Endodermal cell (in vitro differentiated cells): ENCODE measurements around the gene ITLN1. TPM values are rescaled to one million over a fixed set of nuclear protein-coding genes. Genes with fewer than 3 reads are reported as not detected.

ENCODE experiments used
- DNase-seq: peaks from one replicate; pipeline ENCODE4 v3.0.0-alpha.2; 2017
- H3K27ac ChIP-seq: 2 replicates; pipeline ENCODE4 v1.5.1; 2013; ENCODE audit warnings: mild to moderate bottlenecking, low read depth, low read length, moderate library complexity
- H3K27me3 ChIP-seq: 2 replicates; pipeline ENCODE4 v1.6.1; 2013; ENCODE audit warnings: mild to moderate bottlenecking, low read length, moderate library complexity; ENCODE audit not compliant: insufficient read depth, control insufficient read depth, poor library complexity, severe bottlenecking
- H3K36me3 ChIP-seq: 2 replicates; pipeline ENCODE4 v1.7.0; 2013; ENCODE audit warnings: mild to moderate bottlenecking, low read length, moderate library complexity; ENCODE audit not compliant: control insufficient read depth, insufficient read depth
- H3K4me1 ChIP-seq: one replicate; pipeline ENCODE4 v1.7.0; 2013; ENCODE audit warnings: low read length; ENCODE audit not compliant: control insufficient read depth, insufficient read depth
- H3K4me3 ChIP-seq: 2 replicates; pipeline ENCODE4 v1.5.1; 2013; ENCODE audit warnings: mild to moderate bottlenecking, low read length, moderate library complexity
- H3K9ac ChIP-seq: 2 replicates; pipeline ENCODE4 v1.6.1; 2013; ENCODE audit warnings: mild to moderate bottlenecking, low read length, moderate library complexity; ENCODE audit not compliant: poor library complexity, severe bottlenecking; ENCODE audit errors: extremely low read depth
- H3K9me3 ChIP-seq: 2 replicates; pipeline ENCODE4 v1.6.1; 2013; ENCODE audit warnings: mild to moderate bottlenecking, low read length, moderate library complexity; ENCODE audit not compliant: control insufficient read depth
- H3K27ac Mint-ChIP-seq: 2 replicates; pipeline ENCODE4 v1.8.0; 2020; ENCODE audit warnings: mixed read lengths
- H3K27me3 Mint-ChIP-seq: 2 replicates; pipeline ENCODE4 v1.8.0; 2021; ENCODE audit warnings: mild to moderate bottlenecking, mixed read lengths; ENCODE audit not compliant: insufficient read depth
- H3K36me3 Mint-ChIP-seq: 2 replicates; pipeline ENCODE4 v1.8.0; 2020; ENCODE audit warnings: low read depth, mixed read lengths
- H3K4me1 Mint-ChIP-seq: 2 replicates; pipeline ENCODE4 v1.8.0; 2020; ENCODE audit warnings: mixed read lengths
- H3K4me3 Mint-ChIP-seq: 2 replicates; pipeline ENCODE4 v1.8.0; 2020; ENCODE audit warnings: mild to moderate bottlenecking, moderate library complexity, mixed read lengths
- H3K9me3 Mint-ChIP-seq: 2 replicates; pipeline ENCODE4 v1.8.0; 2020; ENCODE audit warnings: mild to moderate bottlenecking, mixed read lengths
- CTCF ChIP-seq: fragments of 200-600 bp; sonication (generic); conservative IDR thresholded peaks from 2 replicates; pipeline ENCODE4 v1.5.0; 2021; ENCODE audit warnings: antibody characterized with exemption, mild to moderate bottlenecking
- WGBS, 2 experiments: methylation state at CpG; one replicate each; pipeline versions ENCODE4 v1.1.5 to v1.1.7; 2013; ENCODE audit warnings: missing lambda C conversion rate in 2 of 2, mixed read lengths in 1 of 2; ENCODE audit not compliant: insufficient coverage in 1 of 2, insufficient read length in 1 of 2; 5-methylcytosine and 5-hydroxymethylcytosine counted together
- total RNA-seq, 2 donors: library from RNA; stranded (reverse); fragmentation: NEBNext Ultra II Directional in 1 of 2; extraction: Animal tissue kit (Norgen Biotek cat#: 25700) in 1 of 2; gene quantifications; 2 replicates in 1 of 2; 3 replicates in 1 of 2; pipeline ENCODE4 v1.2.1, GENCODE V29; 2021

ITLN1 gene
- total RNA-seq, 2 donors from 2014 or later = 0.22 to 0.51 TPM

DNA sequence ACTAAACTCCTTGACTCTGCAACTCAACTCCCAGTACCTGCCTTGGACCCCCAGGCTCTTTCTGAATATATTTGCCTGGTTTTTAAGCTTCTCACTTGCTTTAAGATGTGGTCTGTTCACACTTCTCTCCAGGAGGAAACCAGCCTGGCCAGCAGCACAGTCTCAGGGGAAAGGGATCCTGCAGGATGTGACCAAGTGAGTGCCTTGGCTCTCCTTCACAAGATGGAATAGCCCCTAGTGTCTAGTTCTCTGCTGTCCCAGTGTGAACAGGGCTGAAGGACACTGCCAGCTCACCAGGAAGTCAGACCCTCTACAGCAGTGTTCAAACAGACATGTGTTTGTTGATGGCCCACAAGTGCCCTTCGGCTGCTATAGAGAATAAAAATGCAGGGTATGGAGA, 55.2 kb downstream of the ITLN1 start:
- Mint-ChIP-seq H3K27me3 (peaks cover 5% of the 10 kb centered on the region), H3K36me3 (no peaks in the 10 kb centered on the region), H3K9me3 (no peaks in the 10 kb centered on the region), H3K4me3 (no peak overlapping the region), H3K4me1 (peaks cover 8% of the 10 kb centered on the region), H3K27ac (no peak overlapping the region)
- H3K27me3 ChIP-seq = no peaks in the 10 kb centered on the region
- no peak overlapping the region for H3K27ac ChIP-seq
- H3K9ac ChIP-seq = no peak overlapping the region
- no peak for TF ChIP-seq CTCF
- no peaks in the 10 kb centered on the region for H3K9me3 ChIP-seq
- no peak for DNase-seq
- no peak overlapping the region for H3K4me3 ChIP-seq
- no peaks in the 10 kb centered on the region for H3K4me1 ChIP-seq
- H3K36me3 ChIP-seq = no peaks in the 10 kb centered on the region
- WGBS, 2 experiments = 92 to 100% methylated on average over 1 of the region's 1 CpG

DNA sequence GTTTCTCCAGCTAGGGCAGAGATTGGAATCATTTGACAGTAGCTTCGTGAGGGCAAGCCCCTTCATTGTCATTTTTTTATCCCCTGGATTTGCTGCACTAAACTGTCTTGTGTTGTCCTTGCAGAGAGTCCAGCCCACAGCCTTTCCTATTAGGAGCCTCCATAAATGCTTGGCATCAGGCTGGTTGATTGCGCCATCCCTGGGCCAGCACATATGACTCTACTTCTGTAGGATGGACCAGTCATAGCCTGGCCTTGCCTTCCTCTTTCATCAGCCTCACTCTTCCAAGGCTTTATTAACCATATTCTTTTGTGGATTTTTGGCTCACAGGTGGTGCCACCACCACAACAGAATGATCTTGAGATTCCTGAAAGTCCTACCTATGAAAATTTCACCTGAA, 57.6 kb downstream of the ITLN1 start:
- TF ChIP-seq CTCF = no peak
- Histone ChIP-seq H3K27me3 (no peaks in the 10 kb centered on the region), H3K36me3 (no peaks in the 10 kb centered on the region), H3K27ac (no peak overlapping the region), H3K9ac (no peak overlapping the region), H3K4me3 (no peak overlapping the region), H3K4me1 (no peaks in the 10 kb centered on the region), H3K9me3 (no peaks in the 10 kb centered on the region)
- H3K4me3 Mint-ChIP-seq = no peak overlapping the region
- no peak overlapping the region for H3K27ac Mint-ChIP-seq
- H3K27me3 Mint-ChIP-seq = peaks cover 5% of the 10 kb centered on the region
- no peaks in the 10 kb centered on the region for H3K36me3 Mint-ChIP-seq
- no peaks in the 10 kb centered on the region for H3K9me3 Mint-ChIP-seq
- WGBS, 2 experiments = 90 to 92% methylated on average over 1 to 2 of the region's 2 CpGs
- DNase-seq = no peak
- H3K4me1 Mint-ChIP-seq = no peaks in the 10 kb centered on the region

GRCh38 chr1:160826546-160826945, 58.4 kb downstream of the ITLN1 start:
- H3K27ac Mint-ChIP-seq = no peak overlapping the region
- Histone ChIP-seq H3K4me1 (no peaks in the 10 kb centered on the region), H3K9me3 (no peaks in the 10 kb centered on the region), H3K9ac (no peak overlapping the region), H3K4me3 (no peak overlapping the region), H3K27me3 (no peaks in the 10 kb centered on the region), H3K27ac (no peak overlapping the region), H3K36me3 (no peaks in the 10 kb centered on the region)
- peaks cover 5% of the 10 kb centered on the region for H3K27me3 Mint-ChIP-seq
- no peaks in the 10 kb centered on the region for H3K4me1 Mint-ChIP-seq
- DNase-seq = no peak
- no peak for TF ChIP-seq CTCF
- no peak overlapping the region for H3K4me3 Mint-ChIP-seq
- H3K9me3 Mint-ChIP-seq = no peaks in the 10 kb centered on the region
- H3K36me3 Mint-ChIP-seq = no peaks in the 10 kb centered on the region
- 96 to 100% methylated on average over 1 of the region's 1 CpG for WGBS, 2 experiments

Other genes starting within 250 kb of the ITLN1 start
- gene SLAMF1, start 238.1 kb downstream of the ITLN1 start, total RNA-seq = not detected
- 1 to 10 TPM in 1 of 2 donors, under 1 TPM in 1; 0.55 to 1.1 TPM for gene CD48, start 173.4 kb downstream of the ITLN1 start, total RNA-seq
- not detected for gene SLAMF7, start 145.9 kb downstream of the ITLN1 start, total RNA-seq
- gene LY9, start 89.0 kb downstream of the ITLN1 start, total RNA-seq = not detected
- gene CD244, start 22.3 kb downstream of the ITLN1 start, total RNA-seq = under 1 TPM in 1 of 2 donors, not detected in 1; 0.31 TPM
- gene ITLN2, start 69.6 kb upstream of the ITLN1 start, total RNA-seq = 10 to 100 TPM; 20.3 to 29.7 TPM
- gene F11R, start 136.0 kb upstream of the ITLN1 start, total RNA-seq = 100 to 1,000 TPM; 190 to 226 TPM
- 10 to 100 TPM; 59.1 to 76.4 TPM for gene TSTD1, start 153.8 kb upstream of the ITLN1 start, total RNA-seq
- gene USF1, start 160.8 kb upstream of the ITLN1 start, total RNA-seq = 10 to 100 TPM; 55.5 to 57.3 TPM
- gene ARHGAP30, start 184.7 kb upstream of the ITLN1 start, total RNA-seq = under 1 TPM; 0.07 to 0.13 TPM
- gene NECTIN4, start 204.4 kb upstream of the ITLN1 start, total RNA-seq = not detected
- 10 to 100 TPM; 14.6 to 25.4 TPM for gene KLHDC9, start 213.2 kb upstream of the ITLN1 start, total RNA-seq
- gene PFDN2, start 232.9 kb upstream of the ITLN1 start, total RNA-seq = 10 to 100 TPM; 62.9 to 95.7 TPM
- gene NIT1, start 232.9 kb upstream of the ITLN1 start, total RNA-seq = 10 to 100 TPM; 51.0 to 65.1 TPM
- 10 to 100 TPM; 34.2 to 39.8 TPM for gene DEDD, start 247.5 kb upstream of the ITLN1 start, total RNA-seq